Head of caudate nucleus (tissue), 42 donors: ENCODE data around the gene PARD3.
"Not testable (repeated sequence)": the region's sequence is repeated elsewhere in the genome, so short reads cannot be mapped to it uniquely, and the experiment has no call there.

Experiments used
- DNase-seq, 42 donors: peaks; one replicate each; pipeline versions ENCODE4 v3.0.0 to v3.0.0-alpha.2; 2020 to 2021; ENCODE audit warnings: mixed read lengths in 7 of 42
- intact Hi-C: fragments of 100-400 bp; cut with DNase I; formaldehyde crosslinking; loops from one replicate; pipeline ENCODE4 v1.15.0; 2022

The PARD3 gene

DNA sequence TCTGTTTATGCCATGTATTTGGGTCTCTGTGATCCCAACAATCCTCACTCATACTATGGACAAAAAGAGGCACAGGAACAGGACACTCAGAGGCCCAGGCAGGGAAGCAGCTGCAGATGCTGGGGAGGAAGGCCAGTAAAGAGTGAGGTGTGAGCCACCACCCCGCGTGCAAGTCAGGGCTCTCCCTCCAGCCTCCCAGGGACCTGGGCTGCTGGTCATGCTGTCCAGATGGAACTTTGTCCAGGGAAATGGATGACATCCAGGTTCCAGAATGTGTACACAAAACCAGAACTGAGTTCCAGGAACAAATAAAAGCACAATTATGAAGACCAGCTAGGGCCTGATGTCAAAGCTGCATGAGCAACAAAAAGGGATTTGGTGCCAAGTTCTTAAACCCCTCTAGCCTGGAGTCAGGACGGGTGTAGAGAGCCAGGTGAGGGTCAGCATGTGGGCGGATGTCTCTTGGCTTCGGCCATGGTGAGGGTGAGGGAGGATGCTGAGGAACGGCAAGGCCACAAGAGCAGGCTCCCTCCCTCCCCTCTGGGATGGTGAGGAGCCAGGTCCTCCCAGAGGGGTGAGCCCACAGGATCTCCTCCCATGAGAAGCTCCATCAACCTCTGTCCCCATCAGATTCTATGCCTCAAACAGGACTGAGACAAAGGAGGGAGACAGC, 739.7 kb downstream of the PARD3 start:
- DNase-seq = no peak
- intact Hi-C loops = no loop called here

DNA sequence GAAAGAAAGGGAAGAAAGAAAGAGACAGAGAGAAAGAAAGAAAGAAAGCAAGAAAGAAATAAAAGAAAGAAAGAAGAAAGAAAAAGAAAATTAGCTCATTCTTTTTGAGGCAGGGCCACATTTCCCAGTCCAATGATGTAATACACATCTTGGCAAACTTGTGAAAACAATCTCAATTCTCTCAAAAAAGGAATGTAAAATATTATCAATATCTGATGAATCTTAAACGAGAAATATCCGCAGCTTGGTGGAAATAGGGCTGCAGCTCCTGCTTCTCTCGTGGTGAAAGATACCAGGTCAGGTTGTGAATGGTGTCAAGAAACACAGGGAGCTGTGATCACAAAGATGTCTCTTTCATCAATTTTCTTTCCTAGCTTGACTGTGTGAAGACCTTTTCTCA, 741.0 kb downstream of the PARD3 start:
- intact Hi-C loops = no loop called here
- no peak for DNase-seq

DNA sequence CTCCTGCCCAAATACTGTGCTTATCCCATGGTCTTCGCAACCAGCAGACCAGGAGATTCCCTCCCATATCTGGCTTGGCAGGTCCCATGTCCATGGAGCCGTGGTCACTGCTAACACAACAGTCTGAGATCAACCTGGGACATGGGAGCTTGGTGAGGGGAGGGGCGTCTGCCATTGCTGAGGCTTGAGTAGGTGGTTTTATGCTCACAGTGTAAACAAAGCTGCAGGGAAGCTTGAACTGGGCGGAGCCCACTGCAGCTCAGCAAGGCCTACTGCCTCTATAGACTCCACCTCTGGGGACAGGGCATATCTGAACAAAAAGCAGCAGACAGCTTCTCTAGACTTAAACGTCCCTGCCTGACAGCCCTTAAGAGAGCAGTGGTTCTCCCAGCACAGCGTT, 747.4 kb downstream of the PARD3 start:
- DNase-seq, intact Hi-C loops: not testable (repeated sequence)

DNA sequence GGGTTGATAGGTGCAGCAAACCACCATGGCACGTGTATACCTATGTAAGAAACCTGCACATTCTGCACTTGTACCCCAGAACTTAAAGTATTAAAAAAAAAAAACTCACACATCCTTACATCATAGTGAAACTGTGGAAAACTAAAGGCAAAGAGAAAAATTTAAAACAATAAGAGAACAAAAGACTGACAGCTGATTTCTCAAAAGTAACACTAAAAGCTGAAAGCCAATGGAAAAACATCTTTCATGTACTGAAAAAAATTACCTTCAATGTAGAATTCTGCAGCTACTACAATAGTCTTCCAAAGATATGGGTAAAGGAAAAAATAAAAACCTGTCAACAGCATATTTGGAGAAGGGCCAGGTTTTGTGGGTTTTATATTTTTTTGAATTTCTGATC, 751.5 kb downstream of the PARD3 start:
- no peak for DNase-seq

DNA sequence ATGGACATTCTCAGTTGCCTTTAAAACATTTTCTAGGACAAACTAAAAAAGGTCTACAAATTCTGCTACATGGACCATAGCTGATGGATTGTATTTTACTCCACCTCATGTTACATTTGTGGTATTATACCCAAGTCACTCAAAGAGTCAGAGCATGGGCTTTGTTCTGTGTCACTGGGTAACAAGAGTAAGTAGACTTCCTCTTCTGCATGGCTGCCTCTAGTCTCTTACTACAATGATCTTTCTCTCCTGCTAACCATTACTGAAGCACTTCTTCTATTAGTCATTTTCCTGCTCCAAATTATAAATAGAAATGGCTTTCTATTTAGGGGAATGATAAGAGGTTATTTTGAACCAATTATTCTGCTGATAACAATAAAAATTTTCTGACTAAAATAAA, 753.3 kb downstream of the PARD3 start:
- intact Hi-C loops = no loop called here
- no peak for DNase-seq

More for the DNA sequence above, 751.5 kb downstream of the PARD3 start:
- intact Hi-C loops = no loop called here
